NCI-H2107 treated with DMSO at 0.1 percent for 48 hours (cell line): Measurements from ENCODE around the gene OR4D2.

Experiments
- DNase-seq: peaks from one replicate; lab custom pipeline; 2025; ENCODE audit not compliant: unreplicated experiment; lab: John Stamatoyannopoulos, UW

Gene OR4D2

GRCh38 chr17:58207451-58207850, 40.7 kb downstream of the OR4D2 start:
- DNase-seq: no peak

GRCh38 chr17:58208344-58208743, 41.6 kb downstream of the OR4D2 start:
- no peak for DNase-seq

- no peak for DNase-seq
Observed at GRCh38 chr17:58210922-58211321, 44.1 kb downstream of the OR4D2 start.

GRCh38 chr17:58215685-58216084, 48.9 kb downstream of the OR4D2 start:
- no peak for DNase-seq

- no peak for DNase-seq
Observed at GRCh38 chr17:58217766-58218165, 51.0 kb downstream of the OR4D2 start.

- DNase-seq: peak; percentile 61
Observed at GRCh38 chr17:58219007-58219788, 52.4 kb downstream of the OR4D2 start, which contains the start of gene MKS1. Gene MKS1 (minus strand): TSS chr17:58219255. CDS start chr17:58219230, 25 bp downstream.

- DNase-seq: no peak
Observed at GRCh38 chr17:58219789-58220183, 53.0 kb downstream of the OR4D2 start.
